B cell (primary cell): ENCODE data around the gene CLCNKA. TPM values are rescaled to one million over a fixed set of nuclear protein-coding genes. Genes with fewer than 3 reads are reported as not detected.

Source experiments
- ATAC-seq: fragments of 200-7000 bp; cut with Tn5 transposase; one replicate; pipeline ENCODE4 v1.10.0; 2021; ENCODE audit warnings: low read depth, mild to moderate bottlenecking, moderate number of reproducible peaks, moderate library complexity
- CTCF ChIA-PET: fragments of 350-600 bp; sonication (Branson Sonifier 250); formaldehyde crosslinking; loops from one replicate; lab custom pipeline; 2021; ENCODE audit warnings: antibody characterized with exemption, inconsistent platforms; lab: Charles Lee
- POLR2A ChIA-PET: fragments of 350-600 bp; sonication (Branson Sonifier 250); formaldehyde crosslinking; loops from one replicate; lab custom pipeline; 2021; ENCODE audit warnings: antibody characterized with exemption; lab: Charles Lee
- DNase-seq: peaks from one replicate; pipeline ENCODE4 v3.0.0; 2013
- H2AFZ ChIP-seq: 2 replicates; pipeline ENCODE4 v1.6.1; 2012; ENCODE audit warnings: mild to moderate bottlenecking, low read depth, low read length; ENCODE audit not compliant: insufficient read depth, poor library complexity, severe bottlenecking
- H3K27ac ChIP-seq, 2 donors: 1 replicate in 1 of 2; 2 replicates in 1 of 2; pipeline ENCODE4 v1.5.1; 2012 to 2013; ENCODE audit warnings: low read length in 2 of 2, mild to moderate bottlenecking in 2 of 2, moderate library complexity in 1 of 2
- H3K27me3 ChIP-seq, 4 experiments: fragments of 200-600 bp in 1 of 4; sonication (generic) in 1 of 4; replicated peaks in 1 of 4; 1 replicate in 2 of 4; 2 replicates in 2 of 4; pipeline versions ENCODE4 v1.6.1 to v1.7.0; 2013 to 2016; ENCODE audit warnings: low read length in 3 of 4, mild to moderate bottlenecking in 2 of 4, mixed read lengths in 1 of 4, moderate library complexity in 1 of 4; ENCODE audit not compliant: insufficient read depth in 4 of 4, control insufficient read depth in 3 of 4; ENCODE audit errors: control extremely low read depth in 1 of 4
- H3K36me3 ChIP-seq, 2 experiments: replicated peaks in 1 of 2; 1 replicate in 1 of 2; 2 replicates in 1 of 2; pipeline versions ENCODE4 v1.6.1 to v1.7.1; 2013; ENCODE audit warnings: low read length in 1 of 2; ENCODE audit not compliant: insufficient read depth in 2 of 2, control insufficient read depth in 1 of 2; ENCODE audit errors: control extremely low read depth in 1 of 2, extremely low read depth in 1 of 2
- H3K4me1 ChIP-seq, 2 donors: fragments of 200-600 bp in 1 of 2; sonication (generic) in 1 of 2; 1 replicate in 1 of 2; 2 replicates in 1 of 2; pipeline versions ENCODE4 v1.5.1 to v1.6.1; 2013 to 2017; ENCODE audit warnings: low read length in 2 of 2; ENCODE audit not compliant: control insufficient read depth in 2 of 2, insufficient read depth in 2 of 2
- H3K4me2 ChIP-seq: replicated peaks from 2 replicates; pipeline ENCODE3; 2012; ENCODE audit warnings: mild to moderate bottlenecking, low read depth, low read length; ENCODE audit not compliant: poor library complexity, severe bottlenecking
- H3K4me3 ChIP-seq, 5 experiments: fragments of 200-600 bp in 1 of 5; sonication (generic) in 1 of 5; 1 replicate in 3 of 5; 2 replicates in 2 of 5; pipeline versions ENCODE4 v1.5.1 to v1.7.0; 2011 to 2016; ENCODE audit warnings: low read length in 4 of 5, mild to moderate bottlenecking in 4 of 5, low read depth in 2 of 5, control low read depth in 1 of 5, moderate library complexity in 1 of 5; ENCODE audit not compliant: insufficient read depth in 1 of 5; ENCODE audit errors: control extremely low read depth in 1 of 5, extremely low read depth in 1 of 5
- H3K79me2 ChIP-seq: fragments of 200-600 bp; sonication (generic); one replicate; pipeline ENCODE4 v1.6.0; 2016; ENCODE audit warnings: low read length; ENCODE audit not compliant: control insufficient read depth, insufficient read depth
- H3K9ac ChIP-seq: fragments of 200-600 bp; sonication (generic); 2 replicates; pipeline ENCODE4 v1.6.1; 2017; ENCODE audit warnings: mild to moderate bottlenecking, low read length, moderate library complexity
- H3K9me3 ChIP-seq, 3 donors: one replicate each; pipeline versions ENCODE4 v1.6.1 to v1.7.1; 2013; ENCODE audit warnings: low read length in 2 of 3; ENCODE audit not compliant: control insufficient read depth in 2 of 3, insufficient read depth in 1 of 3; ENCODE audit errors: control extremely low read depth in 1 of 3
- H4K20me1 ChIP-seq: 2 replicates; pipeline ENCODE4 v1.6.0; 2012; ENCODE audit warnings: mild to moderate bottlenecking, low read length; ENCODE audit not compliant: insufficient read depth, control insufficient read depth, poor library complexity, severe bottlenecking
- H3K27ac Mint-ChIP-seq: one replicate; pipeline ENCODE4 v1.8.0; 2021; ENCODE audit warnings: mixed read lengths
- H3K27me3 Mint-ChIP-seq: one replicate; pipeline ENCODE4 v1.8.0; 2021; ENCODE audit warnings: mixed read lengths
- H3K4me1 Mint-ChIP-seq: one replicate; pipeline ENCODE4 v1.8.0; 2021; ENCODE audit warnings: mixed read lengths
- H3K4me3 Mint-ChIP-seq: one replicate; pipeline ENCODE4 v1.8.0; 2021; ENCODE audit warnings: mixed read lengths
- H3K9me3 Mint-ChIP-seq: one replicate; pipeline ENCODE4 v1.8.0; 2022; ENCODE audit warnings: mixed read lengths; ENCODE audit not compliant: insufficient read depth
- CTCF ChIP-seq: fragments of 200-600 bp; IDR thresholded peaks from one replicate; pipeline ENCODE4 v1.8.0; 2022; ENCODE audit warnings: antibody characterized with exemption, mild to moderate bottlenecking
- EZH2 ChIP-seq: IDR thresholded peaks from 2 replicates; pipeline ENCODE4 v1.6.1; 2012; ENCODE audit warnings: borderline replicate concordance, low read depth, mild to moderate bottlenecking, moderate library complexity, low read length; ENCODE audit not compliant: insufficient read depth, poor library complexity, severe bottlenecking
- WGBS: methylation state at CpG from one replicate; pipeline ENCODE4 v1.1.5; 2013; ENCODE audit warnings: missing lambda C conversion rate; ENCODE audit not compliant: insufficient coverage; 5-methylcytosine and 5-hydroxymethylcytosine counted together
- intact Hi-C: fragments of 100-400 bp; cut with micrococcal nuclease; formaldehyde crosslinking; loops from one replicate; pipeline ENCODE4 v1.10.0; 2022
- polyA plus RNA-seq: library from polyadenylated mRNA; depleted of rRNA; stranded (reverse); fragments of >200 nt; gene quantifications from 2 replicates; pipeline ENCODE4 v1.2.3, GENCODE V29; 2012
- total RNA-seq, 2 donors: library from RNA; stranded (reverse); fragments of 120-200 nt in 1 of 2; gene quantifications; 1 replicate in 1 of 2; 2 replicates in 1 of 2; pipeline versions ENCODE4 v1.2.3 to v1.2.4, GENCODE V29; 2013 to 2022

CLCNKA gene
- total and polyA plus RNA-seq, 2 donors (not counting 1 experiment from before 2014, with no cell fraction given): 0.03 TPM; not detected in 1

GRCh38 chr1:16078925-16079656 is 57.3 kb downstream of the CLCNKA start:
- H2AFZ ChIP-seq: peak overlapping the region; percentile 97
- no peaks in the 10 kb centered on the region for H3K36me3 ChIP-seq
- H3K4me2 ChIP-seq: peak overlapping the region; percentile 88
- 49% methylated on average over 9 of the region's 10 CpGs for WGBS
- DNase-seq: peak; percentile 83
- Mint-ChIP-seq H3K4me3 (peak overlapping the region; percentile 79), H3K27me3 (peaks cover 8% of the 10 kb centered on the region), H3K9me3 (no peaks in the 10 kb centered on the region), H3K4me1 (peaks cover 11% of the 10 kb centered on the region), H3K27ac (peak overlapping the region; percentile 61)
- TF ChIP-seq CTCF (peak; percentile 85), EZH2 (no peak)
- no peak overlapping the region for H3K27ac ChIP-seq
- peak overlapping the region in 4 of 5 experiments; percentile 25 to 58 (median 41) for H3K4me3 ChIP-seq
- CTCF ChIA-PET: interaction anchor here (0.6 to 10.8 kb wide), 35 partner anchors 9 to 872 kb away, joined by 3 to 237 read pairs (median 4); partner anchors contain the start of genes CPLANE2 and FBXO42
- ATAC-seq: peak; percentile 88
- peaks cover 0 to 15% (median 2%) of the 10 kb centered on the region in 4 experiments for H3K27me3 ChIP-seq
- peak overlapping the region; percentile 58 for H3K9ac ChIP-seq
- no peaks in the 10 kb centered on the region for H3K79me2 ChIP-seq
- no peaks in the 10 kb centered on the region for H3K9me3 ChIP-seq
- H3K4me1 ChIP-seq: peaks cover 3 to 8% of the 10 kb centered on the region in 2 donors
- POLR2A ChIA-PET: interaction anchor here (0.5 to 0.7 kb wide), 2 partner anchors 110 to 214 kb away, joined by 3 to 8 read pairs; no protein-coding TSS in a partner anchor
- intact Hi-C loops: loop anchor here (1.0 to 5.0 kb wide), 4 partner anchors 108 to 533 kb away; partner anchors contain the start of genes CPLANE2 and NBPF1
- H4K20me1 ChIP-seq: no peaks in the 10 kb centered on the region
